Esophagus squamous epithelium (tissue), 4 donors: ENCODE data around the gene FOXL1.

ENCODE experiments used
- POLR2A ChIP-seq, 4 donors: fragments of 450-650 bp; IDR thresholded peaks; one replicate each; pipeline ENCODE4 v1.6.1; 2017; ENCODE audit warnings: antibody characterized with exemption in 4 of 4, mild to moderate bottlenecking in 4 of 4, moderate library complexity in 3 of 4
- TF ChIP-seq, protein P1 (sequence below), 6 experiments: fragments of 450-650 bp in 4 of 6; fragments of 200-600 bp in 2 of 6; sonication (generic) in 2 of 6; IDR thresholded peaks; one replicate each; pipeline ENCODE4 v1.5.1; 2016 to 2019; ENCODE audit warnings: antibody characterized with exemption in 6 of 6, mild to moderate bottlenecking in 4 of 6, moderate library complexity in 4 of 6

DNA sequence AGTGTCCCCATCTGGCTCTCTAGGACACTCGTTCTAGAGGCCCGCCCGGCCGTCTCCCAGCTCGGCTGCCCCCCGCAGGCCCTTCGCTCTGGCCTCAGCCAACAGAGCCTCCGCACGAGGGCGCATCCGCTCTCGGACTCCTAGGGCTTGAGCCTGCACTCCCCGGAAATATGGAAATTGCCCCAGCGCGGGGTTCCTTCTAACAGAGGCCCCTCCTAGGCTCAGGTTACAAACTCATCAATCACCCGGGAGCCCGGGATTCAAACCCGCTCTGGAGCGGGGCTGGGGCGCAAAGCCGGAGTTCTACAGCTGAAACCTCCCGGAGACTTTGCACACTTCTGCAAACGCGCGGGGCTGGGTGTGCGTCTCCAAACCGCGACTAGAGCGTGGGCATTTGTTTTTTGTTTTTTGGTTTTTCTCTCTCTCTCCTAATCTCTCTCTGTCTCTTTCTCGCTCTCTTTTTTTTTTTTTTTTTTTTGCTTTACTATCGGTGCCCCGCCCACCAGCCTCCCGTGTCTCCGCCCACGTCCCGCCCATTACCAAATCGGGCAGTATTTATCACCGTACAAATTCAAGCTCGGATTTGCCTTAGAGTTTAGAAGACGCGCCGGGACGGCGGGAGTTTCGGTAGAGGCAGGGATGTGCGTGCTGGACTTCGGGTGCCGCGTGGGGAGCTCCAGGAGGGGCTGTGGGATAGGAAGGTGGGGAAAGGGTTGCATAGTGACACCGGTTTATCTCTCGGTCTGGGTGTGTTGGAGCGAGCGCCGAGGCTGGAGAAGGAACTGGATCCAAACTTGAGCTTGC, 2.4 kb upstream of the FOXL1 start:
- TF ChIP-seq, protein P1, sequence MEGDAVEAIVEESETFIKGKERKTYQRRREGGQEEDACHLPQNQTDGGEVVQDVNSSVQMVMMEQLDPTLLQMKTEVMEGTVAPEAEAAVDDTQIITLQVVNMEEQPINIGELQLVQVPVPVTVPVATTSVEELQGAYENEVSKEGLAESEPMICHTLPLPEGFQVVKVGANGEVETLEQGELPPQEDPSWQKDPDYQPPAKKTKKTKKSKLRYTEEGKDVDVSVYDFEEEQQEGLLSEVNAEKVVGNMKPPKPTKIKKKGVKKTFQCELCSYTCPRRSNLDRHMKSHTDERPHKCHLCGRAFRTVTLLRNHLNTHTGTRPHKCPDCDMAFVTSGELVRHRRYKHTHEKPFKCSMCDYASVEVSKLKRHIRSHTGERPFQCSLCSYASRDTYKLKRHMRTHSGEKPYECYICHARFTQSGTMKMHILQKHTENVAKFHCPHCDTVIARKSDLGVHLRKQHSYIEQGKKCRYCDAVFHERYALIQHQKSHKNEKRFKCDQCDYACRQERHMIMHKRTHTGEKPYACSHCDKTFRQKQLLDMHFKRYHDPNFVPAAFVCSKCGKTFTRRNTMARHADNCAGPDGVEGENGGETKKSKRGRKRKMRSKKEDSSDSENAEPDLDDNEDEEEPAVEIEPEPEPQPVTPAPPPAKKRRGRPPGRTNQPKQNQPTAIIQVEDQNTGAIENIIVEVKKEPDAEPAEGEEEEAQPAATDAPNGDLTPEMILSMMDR (IDR thresholded peaks at IDR 0.05) = peak in 5 of 6 experiments; percentile 31 to 60 (median 42)
- peak in 1 of 4 donors; percentile 34 for TF ChIP-seq POLR2A (IDR thresholded peaks at IDR 0.05)
